ENCODE measurements around the gene USP49.

The USP49 gene

DNA sequence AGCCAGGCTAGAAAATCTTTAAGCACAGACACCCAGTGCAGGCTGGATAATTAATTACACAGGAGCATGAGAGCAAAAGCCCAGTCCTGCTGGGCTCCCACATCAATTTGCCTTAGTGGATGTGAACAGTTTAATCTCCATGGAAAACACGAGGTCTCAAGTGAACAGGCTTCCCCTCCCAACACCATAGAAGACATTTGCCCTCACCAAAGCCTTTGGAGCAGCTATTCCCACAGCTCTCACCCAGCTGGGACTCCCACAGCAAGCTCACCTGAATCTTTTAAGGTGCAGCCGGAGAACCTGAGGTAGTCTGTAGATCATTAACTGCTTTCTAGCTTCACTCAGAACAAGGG, 95.6 kb downstream of the USP49 start:
- H3K9me3 ChIP-seq (ENCODE audit: low read length): no peaks in the 10 kb centered on the region
- no peaks in the 10 kb centered on the region for H3K4me1 ChIP-seq (ENCODE audit: insufficient read depth, low read length)
- peaks cover 24% of the 10 kb centered on the region for H3K36me3 ChIP-seq (ENCODE audit: insufficient read depth, low read length)
- no peak overlapping the region for H3K4me3 ChIP-seq (ENCODE audit: low read depth in 1 of 2, low read length in 2 of 2)
- no peaks in the 10 kb centered on the region for H3K27me3 ChIP-seq (ENCODE audit: control insufficient read depth in 1 of 2, insufficient read depth in 2 of 2, low read length in 2 of 2)
- H3K27ac ChIP-seq (ENCODE audit: low read depth, low read length): no peak overlapping the region
- H3K9ac ChIP-seq (ENCODE audit: low read length): no peak overlapping the region

DNA sequence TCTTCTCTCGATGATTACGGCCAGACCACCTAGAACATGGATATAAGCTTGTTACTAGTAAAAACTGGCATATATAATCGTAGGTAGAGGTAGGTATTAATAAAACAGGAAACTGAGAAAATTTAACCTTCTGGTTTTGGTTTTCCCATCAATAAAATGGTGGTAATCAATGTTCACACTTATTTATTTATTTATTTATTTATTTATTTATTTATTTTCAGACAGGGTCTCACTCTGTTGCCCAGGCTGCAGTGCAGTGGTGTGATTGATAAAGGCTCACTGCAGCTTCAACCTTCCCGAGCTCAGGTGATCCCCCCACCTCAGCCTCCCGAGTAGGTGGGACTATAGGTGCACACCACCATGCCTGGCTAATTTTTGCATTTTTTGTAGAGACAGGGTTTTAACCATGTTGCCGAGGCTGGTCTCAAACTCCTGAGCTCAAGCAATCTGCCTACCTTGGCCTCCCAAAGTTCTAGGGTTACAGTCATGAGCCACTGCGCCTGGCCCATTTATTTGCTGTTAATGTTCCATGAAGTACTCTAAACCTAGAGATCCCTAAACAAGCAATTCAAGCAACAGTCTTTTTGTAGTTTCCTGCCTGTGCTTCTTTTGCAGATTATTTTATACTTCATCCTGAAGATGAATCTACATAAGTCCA, 96.1 kb downstream of the USP49 start:
- Histone ChIP-seq H3K27me3 (ENCODE audit: control insufficient read depth in 1 of 2, insufficient read depth in 2 of 2, low read length in 2 of 2) (no peaks in the 10 kb centered on the region), H3K4me1 (ENCODE audit: insufficient read depth, low read length) (no peaks in the 10 kb centered on the region), H3K9ac (ENCODE audit: low read length) (no peak overlapping the region), H3K9me3 (ENCODE audit: low read length) (no peaks in the 10 kb centered on the region), H3K36me3 (ENCODE audit: insufficient read depth, low read length) (peaks cover 24% of the 10 kb centered on the region), H3K4me3 (ENCODE audit: low read depth in 1 of 2, low read length in 2 of 2) (no peak overlapping the region), H3K27ac (ENCODE audit: low read depth, low read length) (no peak overlapping the region)

DNA sequence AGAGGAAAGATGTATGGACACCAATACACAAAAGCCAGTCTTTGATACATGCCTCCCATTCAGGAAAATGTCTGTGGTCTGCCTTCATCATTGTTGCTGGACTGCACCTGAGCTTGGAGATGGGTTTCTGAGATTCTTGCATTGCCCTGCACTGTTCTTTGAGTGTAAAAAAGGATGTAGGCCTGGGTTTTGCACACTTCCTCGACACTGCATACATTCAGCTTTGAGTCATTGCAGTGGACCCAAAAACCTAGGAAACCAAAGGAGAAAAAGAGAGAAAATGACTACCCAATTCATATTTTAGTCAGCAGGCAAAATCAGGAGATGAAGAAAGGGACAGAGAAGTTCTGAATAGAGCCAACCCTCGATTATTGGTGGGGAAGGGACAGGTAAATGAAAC, 98.7 kb downstream of the USP49 start:
- H3K4me3 ChIP-seq (ENCODE audit: low read depth in 1 of 2, low read length in 2 of 2): no peak overlapping the region
- no peaks in the 10 kb centered on the region for H3K4me1 ChIP-seq (ENCODE audit: insufficient read depth, low read length)
- peaks cover 35% of the 10 kb centered on the region for H3K36me3 ChIP-seq (ENCODE audit: insufficient read depth, low read length)

DNA sequence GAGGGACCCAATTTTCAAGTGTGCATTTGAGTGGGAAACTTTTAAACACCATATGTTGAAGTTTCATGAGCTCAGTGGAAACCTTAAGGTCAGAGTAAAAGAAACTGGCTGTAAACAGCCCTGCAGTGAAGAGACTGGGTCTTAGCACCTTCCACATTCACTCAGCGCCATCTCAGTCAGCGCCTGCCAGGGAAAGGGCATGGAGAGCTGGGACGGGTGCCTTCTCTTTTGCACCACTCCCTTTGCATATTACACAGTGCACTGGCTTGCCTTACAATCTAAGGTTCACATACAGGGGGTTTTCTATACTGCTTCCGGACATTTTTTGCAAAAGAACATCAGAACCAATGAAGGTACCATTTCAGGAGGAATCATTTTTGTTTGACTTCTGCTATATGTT, 103.2 kb downstream of the USP49 start:
- peaks cover 46% of the 10 kb centered on the region for H3K36me3 ChIP-seq (ENCODE audit: insufficient read depth, low read length)
- peaks cover 6% of the 10 kb centered on the region for H3K4me1 ChIP-seq (ENCODE audit: insufficient read depth, low read length)
- H3K27ac ChIP-seq (ENCODE audit: low read depth, low read length): no peak overlapping the region

More for the DNA sequence above, 98.7 kb downstream of the USP49 start:
- no peak overlapping the region for H3K27ac ChIP-seq (ENCODE audit: low read depth, low read length)
- no peaks in the 10 kb centered on the region for H3K27me3 ChIP-seq (ENCODE audit: control insufficient read depth in 1 of 2, insufficient read depth in 2 of 2, low read length in 2 of 2)
- no peak overlapping the region for H3K9ac ChIP-seq (ENCODE audit: low read length)
- no peaks in the 10 kb centered on the region for H3K9me3 ChIP-seq (ENCODE audit: low read length)

DNA sequence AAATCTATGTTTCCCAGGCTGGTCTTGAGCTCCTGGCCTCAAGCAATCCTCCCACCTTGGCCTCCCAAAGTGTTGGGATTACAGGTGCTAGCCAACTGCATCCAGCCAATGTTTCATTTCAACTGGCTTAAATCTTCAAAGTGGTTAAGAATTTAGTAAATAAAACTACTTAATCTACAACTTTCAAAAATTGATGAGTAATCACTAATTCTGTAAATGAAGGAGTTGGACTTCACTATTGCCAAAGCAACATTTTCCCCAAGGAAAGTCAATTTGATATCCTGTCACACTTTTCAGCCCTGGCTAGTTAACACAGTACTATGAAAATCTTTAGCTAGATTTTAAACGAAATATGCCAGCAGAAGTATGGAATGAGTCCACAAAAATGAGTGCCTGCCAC, 103.9 kb downstream of the USP49 start:
- H3K27ac ChIP-seq (ENCODE audit: low read depth, low read length): no peak overlapping the region
- no peak overlapping the region for H3K4me3 ChIP-seq (ENCODE audit: low read depth in 1 of 2, low read length in 2 of 2)
- peaks cover 43% of the 10 kb centered on the region for H3K36me3 ChIP-seq (ENCODE audit: insufficient read depth, low read length)
- no peak overlapping the region for H3K9ac ChIP-seq (ENCODE audit: low read length)
- no peaks in the 10 kb centered on the region for H3K9me3 ChIP-seq (ENCODE audit: low read length)
- H3K4me1 ChIP-seq (ENCODE audit: insufficient read depth, low read length): peaks cover 6% of the 10 kb centered on the region
- H3K27me3 ChIP-seq (ENCODE audit: control insufficient read depth in 1 of 2, insufficient read depth in 2 of 2, low read length in 2 of 2): no peaks in the 10 kb centered on the region

More for the DNA sequence above, 103.2 kb downstream of the USP49 start:
- Histone ChIP-seq H3K4me3 (ENCODE audit: low read depth in 1 of 2, low read length in 2 of 2) (no peak overlapping the region), H3K9me3 (ENCODE audit: low read length) (no peaks in the 10 kb centered on the region), H3K9ac (ENCODE audit: low read length) (no peak overlapping the region), H3K27me3 (ENCODE audit: control insufficient read depth in 1 of 2, insufficient read depth in 2 of 2, low read length in 2 of 2) (no peaks in the 10 kb centered on the region)

DNA sequence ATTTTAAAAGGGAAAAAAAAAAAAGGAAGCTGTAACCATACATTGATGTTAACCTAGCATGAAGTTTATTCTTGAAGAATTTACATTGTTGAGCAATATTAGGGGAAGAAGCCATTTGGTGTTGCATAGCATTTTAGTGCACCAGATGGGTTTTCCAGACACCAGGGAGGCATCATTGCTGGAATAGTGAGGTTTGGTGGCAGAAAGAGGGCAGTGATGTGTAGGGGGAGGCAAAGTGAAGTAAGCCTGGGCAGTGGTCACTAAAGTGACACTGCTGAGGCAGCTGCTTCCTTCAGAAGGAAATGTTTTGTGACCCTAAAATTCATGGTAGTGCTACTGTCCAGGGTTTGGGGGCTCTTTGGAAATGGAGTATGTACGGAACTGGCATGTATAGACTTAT, 105.1 kb downstream of the USP49 start:
- H3K4me3 ChIP-seq (ENCODE audit: low read depth in 1 of 2, low read length in 2 of 2): no peak overlapping the region
- no peaks in the 10 kb centered on the region for H3K9me3 ChIP-seq (ENCODE audit: low read length)
- no peak overlapping the region for H3K9ac ChIP-seq (ENCODE audit: low read length)
- peaks cover 32% of the 10 kb centered on the region for H3K36me3 ChIP-seq (ENCODE audit: insufficient read depth, low read length)
- H3K27me3 ChIP-seq (ENCODE audit: control insufficient read depth in 1 of 2, insufficient read depth in 2 of 2, low read length in 2 of 2): no peaks in the 10 kb centered on the region
- H3K27ac ChIP-seq (ENCODE audit: low read depth, low read length): no peak overlapping the region
- peaks cover 17% of the 10 kb centered on the region for H3K4me1 ChIP-seq (ENCODE audit: insufficient read depth, low read length)

DNA sequence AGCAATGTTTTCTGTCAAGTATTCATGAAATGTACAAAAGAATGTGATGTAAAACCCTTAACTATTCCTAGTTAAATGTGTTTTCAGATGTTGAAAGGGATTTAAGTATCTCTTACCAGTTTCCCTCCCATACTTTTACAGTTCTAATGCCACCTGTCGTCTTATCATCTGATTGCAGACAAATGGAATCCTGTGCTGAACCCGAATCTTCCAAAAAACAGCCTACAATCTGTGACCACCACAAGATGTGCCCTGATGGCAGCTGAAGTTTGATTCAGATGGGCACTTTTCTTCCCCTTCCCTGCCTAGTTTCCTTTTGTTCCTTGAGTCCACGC, 105.8 kb downstream of the USP49 start:
- Histone ChIP-seq H3K36me3 (ENCODE audit: insufficient read depth, low read length) (peaks cover 32% of the 10 kb centered on the region), H3K4me3 (ENCODE audit: low read depth in 1 of 2, low read length in 2 of 2) (no peak overlapping the region), H3K9me3 (ENCODE audit: low read length) (no peaks in the 10 kb centered on the region), H3K27ac (ENCODE audit: low read depth, low read length) (no peak overlapping the region), H3K4me1 (ENCODE audit: insufficient read depth, low read length) (peaks cover 17% of the 10 kb centered on the region), H3K9ac (ENCODE audit: low read length) (no peak overlapping the region), H3K27me3 (ENCODE audit: control insufficient read depth in 1 of 2, insufficient read depth in 2 of 2, low read length in 2 of 2) (no peaks in the 10 kb centered on the region)

DNA sequence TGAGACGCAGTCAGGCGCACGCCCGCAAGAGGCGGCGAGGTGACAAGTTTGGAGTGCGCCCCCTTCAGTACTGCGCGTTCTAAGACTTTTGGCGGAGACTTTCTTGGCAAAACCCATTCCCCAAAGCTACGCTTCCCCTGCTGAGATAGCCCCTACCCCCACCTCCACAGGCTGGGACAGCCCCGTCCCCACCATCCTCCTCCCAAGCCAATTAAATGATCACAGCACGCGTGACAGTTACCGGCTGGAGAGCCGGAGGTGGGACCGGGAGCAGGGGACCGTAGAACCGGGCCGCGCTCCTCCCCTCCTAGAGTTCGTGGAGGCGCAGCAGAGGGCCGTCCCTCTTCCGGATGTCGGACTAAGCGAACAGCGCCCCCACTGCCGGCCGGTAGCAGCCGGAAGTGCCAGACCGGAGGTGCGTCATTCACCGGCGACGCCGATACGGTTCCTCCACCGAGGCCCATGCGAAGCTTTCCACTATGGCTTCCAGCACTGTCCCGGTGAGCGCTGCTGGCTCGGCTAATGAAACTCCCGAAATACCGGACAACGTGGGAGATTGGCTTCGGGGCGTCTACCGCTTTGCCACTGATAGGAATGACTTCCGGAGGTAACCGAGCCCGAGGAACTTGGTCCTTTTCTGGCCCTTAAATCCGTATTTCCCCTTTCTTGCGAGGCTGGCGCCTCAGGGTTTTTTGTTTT, 107.8 kb downstream of the USP49 start, which contains the start of gene TOMM6:
Gene TOMM6, plus strand, starts transcription at position 476 of the 699 bp plus-strand sequence. Its CDS starts 4 bp downstream, at position 480.
- peak within 1 kb of the TSS; percentile 98 for H3K9ac ChIP-seq (ENCODE audit: low read length)
- H3K27ac ChIP-seq (ENCODE audit: low read depth, low read length): peak within 1 kb of the TSS; percentile 100
- peaks cover 17% of the 10 kb centered on the region for H3K4me1 ChIP-seq (ENCODE audit: insufficient read depth, low read length)
- H3K9me3 ChIP-seq (ENCODE audit: low read length): no peaks in the 10 kb centered on the region
- no peaks in the 10 kb centered on the region for H3K27me3 ChIP-seq (ENCODE audit: control insufficient read depth in 1 of 2, insufficient read depth in 2 of 2, low read length in 2 of 2)
- H3K36me3 ChIP-seq (ENCODE audit: insufficient read depth, low read length): peaks cover 29% of the 10 kb centered on the region
- H3K4me3 ChIP-seq (ENCODE audit: low read depth in 1 of 2, low read length in 2 of 2): peak within 1 kb of the TSS; percentile 88 to 98

DNA sequence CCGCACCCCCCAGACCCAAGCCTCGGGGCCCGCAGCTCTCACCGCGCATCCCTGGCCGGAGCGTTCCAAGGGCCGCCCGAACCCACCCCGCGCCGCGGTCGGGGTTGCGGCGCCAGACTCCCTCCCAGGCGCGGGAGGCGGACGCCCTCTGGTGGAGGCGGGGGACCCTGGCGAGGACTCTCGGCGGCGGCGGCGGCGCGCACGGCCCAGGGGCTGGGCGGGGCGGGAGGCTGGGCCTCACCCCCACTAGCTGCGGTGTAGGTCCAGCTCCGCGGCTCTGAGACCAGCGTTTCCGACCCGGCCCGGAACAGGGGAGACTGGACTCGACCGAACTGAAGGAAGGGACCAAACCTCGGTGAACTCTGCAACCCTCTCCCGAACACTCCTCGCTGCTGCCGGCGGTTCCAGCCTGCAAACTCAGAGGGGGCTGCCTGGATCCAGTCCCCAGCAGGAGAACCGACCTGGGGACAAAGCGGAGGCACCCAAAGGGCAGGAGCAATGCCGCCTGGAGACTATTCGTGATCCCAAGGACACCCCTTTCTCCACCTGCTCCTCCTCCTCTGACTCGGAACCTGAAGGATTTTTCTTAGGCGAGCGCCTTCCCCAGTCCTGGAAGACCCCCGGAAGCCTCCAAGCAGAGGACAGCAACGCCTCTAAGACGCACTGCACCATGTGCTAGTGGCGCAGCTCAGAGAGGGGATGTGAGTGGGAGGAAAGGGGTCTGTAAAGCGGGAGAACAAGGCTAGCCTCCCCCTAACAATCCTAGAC, 108.5 kb downstream of the USP49 start:
- Histone ChIP-seq H3K27ac (ENCODE audit: low read depth, low read length) (peak overlapping the region; percentile 100), H3K9me3 (ENCODE audit: low read length) (no peaks in the 10 kb centered on the region), H3K4me1 (ENCODE audit: insufficient read depth, low read length) (peaks cover 17% of the 10 kb centered on the region), H3K36me3 (ENCODE audit: insufficient read depth, low read length) (peaks cover 22% of the 10 kb centered on the region), H3K4me3 (ENCODE audit: low read depth in 1 of 2, low read length in 2 of 2) (peak overlapping the region; percentile 88 to 98), H3K27me3 (ENCODE audit: control insufficient read depth in 1 of 2, insufficient read depth in 2 of 2, low read length in 2 of 2) (no peaks in the 10 kb centered on the region), H3K9ac (ENCODE audit: low read length) (peak overlapping the region; percentile 98)

DNA sequence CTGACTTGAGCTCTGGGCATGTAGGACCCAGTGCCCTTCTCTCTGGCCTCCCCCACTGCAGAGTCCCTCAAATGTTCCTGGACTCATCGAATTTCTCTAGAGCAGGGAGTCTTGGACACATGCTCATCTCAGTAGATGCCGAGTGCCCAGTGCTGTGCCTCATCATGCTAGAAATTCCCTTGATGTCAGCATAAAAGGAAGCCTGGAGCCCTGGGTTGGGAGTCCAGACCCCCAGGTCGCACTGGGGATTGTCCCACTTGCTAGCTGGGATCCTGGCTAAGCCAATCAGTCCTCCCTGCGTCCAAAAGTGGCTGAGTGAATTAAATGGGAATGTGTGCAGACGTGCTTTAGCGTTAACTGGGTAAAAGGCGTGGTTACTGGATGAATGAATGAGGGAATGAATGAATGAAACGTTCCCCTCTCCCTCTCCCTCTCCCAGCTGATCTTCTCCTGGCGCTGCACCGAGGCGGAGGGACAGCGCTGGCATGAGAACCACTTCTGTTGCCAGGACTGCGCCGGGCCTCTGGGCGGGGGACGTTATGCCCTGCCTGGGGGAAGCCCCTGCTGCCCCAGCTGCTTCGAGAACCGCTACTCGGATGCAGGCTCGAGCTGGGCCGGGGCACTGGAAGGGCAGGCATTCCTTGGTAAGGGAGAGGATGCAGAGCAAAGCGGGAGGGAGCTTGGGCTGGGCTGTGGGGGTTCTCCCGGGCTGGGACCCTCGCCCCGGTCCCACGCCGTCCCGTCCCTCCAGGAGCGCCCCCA, 109.3 kb downstream of the USP49 start:
- Histone ChIP-seq H3K9ac (ENCODE audit: low read length) (peak overlapping the region; percentile 45), H3K36me3 (ENCODE audit: insufficient read depth, low read length) (peaks cover 17% of the 10 kb centered on the region), H3K4me3 (ENCODE audit: low read depth in 1 of 2, low read length in 2 of 2) (peak overlapping the region; percentile 88 to 98), H3K9me3 (ENCODE audit: low read length) (no peaks in the 10 kb centered on the region), H3K27ac (ENCODE audit: low read depth, low read length) (peak overlapping the region; percentile 52), H3K4me1 (ENCODE audit: insufficient read depth, low read length) (peaks cover 24% of the 10 kb centered on the region), H3K27me3 (ENCODE audit: control insufficient read depth in 1 of 2, insufficient read depth in 2 of 2, low read length in 2 of 2) (no peaks in the 10 kb centered on the region)

DNA sequence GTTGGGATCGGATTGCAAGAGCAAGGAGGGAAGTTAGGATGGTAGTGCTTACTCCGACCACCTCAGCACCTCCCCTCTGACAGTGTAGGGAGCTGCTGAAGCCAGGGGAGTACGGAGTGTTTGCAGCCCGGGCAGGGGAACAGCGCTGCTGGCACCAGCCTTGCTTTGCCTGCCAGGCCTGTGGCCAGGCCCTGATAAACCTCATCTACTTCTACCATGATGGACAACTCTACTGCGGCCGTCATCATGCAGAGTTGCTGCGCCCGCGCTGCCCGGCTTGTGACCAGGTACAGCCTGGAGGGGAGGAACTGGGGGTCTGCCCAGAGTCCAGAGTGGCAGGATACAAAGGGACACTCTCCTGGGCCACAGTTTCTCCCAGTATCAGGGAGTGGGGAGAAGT, 109.9 kb downstream of the USP49 start:
- Histone ChIP-seq H3K27me3 (ENCODE audit: control insufficient read depth in 1 of 2, insufficient read depth in 2 of 2, low read length in 2 of 2) (no peaks in the 10 kb centered on the region), H3K4me1 (ENCODE audit: insufficient read depth, low read length) (peaks cover 26% of the 10 kb centered on the region), H3K9ac (ENCODE audit: low read length) (no peak overlapping the region), H3K36me3 (ENCODE audit: insufficient read depth, low read length) (peaks cover 14% of the 10 kb centered on the region), H3K4me3 (ENCODE audit: low read depth in 1 of 2, low read length in 2 of 2) (no peak overlapping the region), H3K9me3 (ENCODE audit: low read length) (no peaks in the 10 kb centered on the region), H3K27ac (ENCODE audit: low read depth, low read length) (no peak overlapping the region)

Measured in muscle layer of colon (tissue), 2 donors.